Astrocyte of the cerebellum (primary cell): ENCODE measurements around the gene PPP1R15B.

Experiments used
- DNase-seq: peaks from one replicate; pipeline ENCODE4 v3.0.0-alpha.2; 2011; ENCODE audit warnings: low read depth
- H3K4me3 ChIP-seq: 2 replicates; pipeline ENCODE4 v1.5.1; 2011; ENCODE audit warnings: mild to moderate bottlenecking, low read depth, low read length, moderate library complexity
- in situ Hi-C: cut with HindIII; loops from 2 replicates; pipeline ENCODE4 v1.10.0; 2017; ENCODE audit warnings: low sequenced_read_pairs
- TF ChIP-seq, protein P1 (sequence below): IDR thresholded peaks from 2 replicates; pipeline ENCODE4 v1.5.1; 2012; ENCODE audit warnings: low read length, low read depth, moderate library complexity, mild to moderate bottlenecking; ENCODE audit errors: missing control alignments

PPP1R15B gene

DNA sequence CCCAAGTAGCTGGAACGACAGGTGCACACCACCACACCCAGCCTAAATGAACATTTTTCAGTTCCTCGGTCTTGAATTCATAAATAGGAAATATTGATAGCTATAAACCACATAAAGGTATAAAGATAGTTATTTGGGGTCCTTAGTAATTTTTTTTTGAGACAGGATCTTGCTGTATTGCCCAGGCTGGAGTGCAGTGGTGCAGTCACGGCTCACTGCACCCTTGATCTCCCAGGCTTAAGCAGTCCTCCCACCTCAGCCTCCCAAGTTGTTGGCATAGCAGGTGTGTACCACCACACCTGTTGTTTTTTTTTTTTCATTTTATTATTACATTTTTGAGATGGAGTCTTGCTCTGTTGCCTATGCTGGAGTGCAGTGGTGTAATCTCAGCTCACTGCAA, 3.7 kb upstream of the PPP1R15B start:
- H3K4me3 ChIP-seq = no peak overlapping the region
- in situ Hi-C loops = no loop called here
- no peak for DNase-seq
- TF ChIP-seq, protein P1, sequence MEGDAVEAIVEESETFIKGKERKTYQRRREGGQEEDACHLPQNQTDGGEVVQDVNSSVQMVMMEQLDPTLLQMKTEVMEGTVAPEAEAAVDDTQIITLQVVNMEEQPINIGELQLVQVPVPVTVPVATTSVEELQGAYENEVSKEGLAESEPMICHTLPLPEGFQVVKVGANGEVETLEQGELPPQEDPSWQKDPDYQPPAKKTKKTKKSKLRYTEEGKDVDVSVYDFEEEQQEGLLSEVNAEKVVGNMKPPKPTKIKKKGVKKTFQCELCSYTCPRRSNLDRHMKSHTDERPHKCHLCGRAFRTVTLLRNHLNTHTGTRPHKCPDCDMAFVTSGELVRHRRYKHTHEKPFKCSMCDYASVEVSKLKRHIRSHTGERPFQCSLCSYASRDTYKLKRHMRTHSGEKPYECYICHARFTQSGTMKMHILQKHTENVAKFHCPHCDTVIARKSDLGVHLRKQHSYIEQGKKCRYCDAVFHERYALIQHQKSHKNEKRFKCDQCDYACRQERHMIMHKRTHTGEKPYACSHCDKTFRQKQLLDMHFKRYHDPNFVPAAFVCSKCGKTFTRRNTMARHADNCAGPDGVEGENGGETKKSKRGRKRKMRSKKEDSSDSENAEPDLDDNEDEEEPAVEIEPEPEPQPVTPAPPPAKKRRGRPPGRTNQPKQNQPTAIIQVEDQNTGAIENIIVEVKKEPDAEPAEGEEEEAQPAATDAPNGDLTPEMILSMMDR = no peak

GRCh38 chr1:204414016-204414415, 2.4 kb upstream of the PPP1R15B start:
- no peak overlapping the region for H3K4me3 ChIP-seq
- DNase-seq = no peak
- in situ Hi-C loops = no loop called here
- TF ChIP-seq, protein P1 = no peak

GRCh38 chr1:204413170-204413535, 1.5 kb upstream of the PPP1R15B start:
- in situ Hi-C loops = no loop called here
- TF ChIP-seq, protein P1 = no peak
- no peak for DNase-seq
- H3K4me3 ChIP-seq = no peak overlapping the region

- no peak for DNase-seq
- TF ChIP-seq, protein P1 = no peak
- H3K4me3 ChIP-seq = peak overlapping the region; percentile 83
- in situ Hi-C loops = no loop called here
Measured at GRCh38 chr1:204410688-204411450, 748 bp downstream of the PPP1R15B start.

- in situ Hi-C loops = no loop called here
- DNase-seq = no peak
- peak overlapping the region; percentile 83 for H3K4me3 ChIP-seq
- TF ChIP-seq, protein P1 = no peak
Measured at GRCh38 chr1:204409836-204410687, 1.6 kb downstream of the PPP1R15B start.

DNA sequence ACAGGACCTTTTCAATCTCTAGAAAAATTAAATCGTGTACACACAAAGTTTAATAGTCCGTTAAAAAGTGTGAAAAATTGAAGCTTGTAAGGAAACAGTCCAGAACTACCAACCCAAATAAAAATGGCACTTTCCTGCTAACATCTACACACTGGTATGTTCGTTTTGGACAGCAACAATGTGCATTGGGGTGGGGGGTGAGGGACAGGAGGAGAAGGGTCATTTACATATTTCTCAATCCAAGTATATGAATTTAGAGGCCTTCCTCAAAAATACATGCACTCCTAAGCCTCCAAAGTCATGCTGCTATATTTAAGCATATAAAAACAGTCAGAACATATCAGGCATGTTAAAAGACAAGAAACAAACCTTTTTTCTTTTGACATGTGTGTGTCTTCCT, 2.5 kb downstream of the PPP1R15B start:
- in situ Hi-C loops = no loop called here
- H3K4me3 ChIP-seq = peak overlapping the region; percentile 83
- no peak for DNase-seq
- TF ChIP-seq, protein P1 = no peak
